ENCODE measurements around the gene GNL1. TPM values are rescaled to one million over a fixed set of nuclear protein-coding genes. Genes with fewer than 3 reads are reported as not detected.

Gene GNL1
- total and polyA plus RNA-seq, 10 of the 15 experiments (the other 5 are each of a cell fraction or from before 2014, with no cell fraction given) = 0.18 to 64.5 (median 45.5) TPM

- TF ChIP-seq USF1 (IDR thresholded peaks at IDR 0.05; ENCODE audit: borderline replicate concordance, extremely low read length, insufficient read depth, low read depth, low read length) (no peak), TCF3 (IDR thresholded peaks at IDR 0.05; ENCODE audit: borderline replicate concordance, insufficient read depth, low read depth, low read length) (no peak), STAT1 (conservative IDR thresholded peaks at IDR 0.05) (no peak)
These were observed 11.5 kb downstream of the GNL1 start (continued) for GRCh38 chr6:30544666-30545272.

DNA sequence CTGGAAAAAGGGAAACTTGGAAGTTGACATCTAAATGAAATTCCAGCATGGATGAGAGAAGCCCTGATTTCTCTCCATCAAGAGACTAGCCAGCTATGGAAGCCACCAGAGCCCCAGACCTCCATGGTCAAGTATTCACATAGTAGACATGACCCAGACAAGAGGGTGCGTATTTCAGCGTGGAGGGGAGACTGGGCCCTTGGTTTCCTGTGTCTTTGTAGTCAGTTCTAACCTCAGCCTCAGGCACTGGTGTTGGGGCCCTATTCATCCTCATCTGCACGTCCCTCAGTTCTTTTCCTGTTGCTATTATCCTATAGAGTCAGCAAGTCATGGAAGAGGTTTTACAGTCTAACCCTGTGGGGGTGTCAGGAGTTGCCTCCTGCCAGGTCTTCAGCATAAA is 12.5 kb downstream of the GNL1 start:
- Histone ChIP-seq H4K20me1 (ENCODE audit: control insufficient read depth, insufficient read depth) (no peaks in the 10 kb centered on the region), H3K4me3 (no peak overlapping the region), H3K27ac (ENCODE audit: control insufficient read depth, insufficient read depth) (no peak overlapping the region), H3K9me3 (replicated peaks; ENCODE audit: control insufficient read depth, insufficient read depth, low read length) (no peaks in the 10 kb centered on the region), H3K27me3 (replicated peaks in 1 of 2; ENCODE audit: control insufficient read depth in 2 of 2, insufficient read depth in 2 of 2, low read length in 1 of 2) (no peaks in the 10 kb centered on the region), H2AFZ (ENCODE audit: control insufficient read depth, low read depth, low read length) (no peak overlapping the region), H3K9ac (ENCODE audit: control insufficient read depth, insufficient read depth, low read length) (no peak overlapping the region), H3K36me3 (ENCODE audit: control insufficient read depth in 2 of 2, insufficient read depth in 2 of 2, low read length in 1 of 2) (peaks cover 1 to 7% of the 10 kb centered on the region in 2 experiments; a peak in 2 of 4 replicates), H3K79me2 (ENCODE audit: control insufficient read depth, insufficient read depth, low read length) (no peaks in the 10 kb centered on the region), H3K4me2 (ENCODE audit: control insufficient read depth, insufficient read depth) (no peak overlapping the region), H3K4me1 (ENCODE audit: control insufficient read depth, insufficient read depth, low read length) (peaks cover 7% of the 10 kb centered on the region; the same call in 1 of the 2 replicates)
- FAIRE-seq (no peak), DNase-seq (ENCODE audit: low read depth, low spot score) (no peak), ATAC-seq (no peak)
- intact Hi-C loops (cut with micrococcal nuclease; ENCODE audit: unreplicated experiment) = loop anchor here (1.0 to 5.0 kb wide), 3 partner anchors 62 to 193 kb away; partner anchors contain the start of gene DHX16
- ChIA-PET CTCF (interaction anchor here (1.2 to 15.6 kb wide), 17 partner anchors 11 to 543 kb away, joined by 3 to 480 read pairs (median 7); partner anchors contain the start of genes ABCF1, DHX16, GNL1 and PRR3), POLR2A (interaction anchor here (1.4 to 3.0 kb wide), 2 partner anchors 15 to 61 kb away, joined by 5 to 15 read pairs; no protein-coding TSS in a partner anchor), SMC1A (ENCODE audit: uncharacterized antibody, unreplicated experiment) (interaction anchor here (1.3 to 12.5 kb wide), 13 partner anchors 11 to 93 kb away, joined by 3 to 221 read pairs (median 6); partner anchors contain the start of genes GNL1 and PRR3), RAD21 (ENCODE audit: unreplicated experiment) (interaction anchor here (1.4 to 8.4 kb wide), 5 partner anchors 30 to 187 kb away, joined by 5 to 159 read pairs (median 14); no protein-coding TSS in a partner anchor)
- in situ Hi-C loops (cut with MboI) = no loop called here
- BruUV-seq (replicated peaks) = no TSS peak
- WGBS (ENCODE audit: insufficient coverage, insufficient replicate concordance, low lambda C conversion rate, missing lambda C conversion rate) = 82% methylated on average over 3 of the region's 3 CpGs
- TF ChIP-seq CBFB (IDR thresholded peaks at IDR 0.05; ENCODE audit: low read depth) (no peak), NR2F1 (conservative IDR thresholded peaks at IDR 0.05) (no peak), BCL11A (IDR thresholded peaks at IDR 0.05; ENCODE audit: low read depth, low read length) (no peak), ASH2L (IDR thresholded peaks at IDR 0.05; ENCODE audit: borderline replicate concordance, low read depth) (no peak), PAX5 (IDR thresholded peaks at IDR 0.05; ENCODE audit: borderline replicate concordance, low read depth, low read length) (no peak), SRF (IDR thresholded peaks at IDR 0.05; ENCODE audit: low read depth in 2 of 2, low read length in 2 of 2) (no peak), YBX1 (IDR thresholded peaks at IDR 0.05) (no peak), TARDBP (IDR thresholded peaks at IDR 0.05; ENCODE audit: borderline replicate concordance) (no peak), BCLAF1 (IDR thresholded peaks at IDR 0.05) (no peak)

Measured in GM12878 (cell line).